ENCODE measurements around the gene DHX9. TPM values are rescaled to one million over a fixed set of nuclear protein-coding genes. Genes with fewer than 3 reads are reported as not detected.
"Not testable (repeated sequence)": the region's sequence is repeated elsewhere in the genome, so short reads cannot be mapped to it uniquely, and the experiment has no call there.

DHX9 gene
- total and polyA plus RNA-seq, 2 experiments from 2014 or later: 151 to 262 TPM

DNA sequence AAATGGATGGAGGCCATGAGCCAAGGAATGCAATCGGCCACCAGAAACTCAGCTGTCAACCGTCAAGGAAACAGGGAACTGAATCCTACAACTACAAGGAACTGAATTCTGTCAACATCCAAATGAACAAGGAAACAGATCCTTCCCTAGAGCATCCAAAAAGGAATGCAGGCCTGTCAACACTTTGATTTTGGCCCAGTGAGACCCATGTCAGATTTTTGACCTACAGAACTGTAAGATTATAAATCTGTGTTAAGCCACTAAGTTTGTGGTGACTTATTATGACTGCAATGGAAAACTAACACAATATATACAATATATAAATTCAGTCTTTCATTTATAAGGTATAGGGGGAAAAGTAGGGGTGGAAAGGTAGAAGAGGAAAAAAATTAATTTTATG is 58.5 kb downstream of the DHX9 start (continued):
- TF ChIP-seq, protein P1, sequence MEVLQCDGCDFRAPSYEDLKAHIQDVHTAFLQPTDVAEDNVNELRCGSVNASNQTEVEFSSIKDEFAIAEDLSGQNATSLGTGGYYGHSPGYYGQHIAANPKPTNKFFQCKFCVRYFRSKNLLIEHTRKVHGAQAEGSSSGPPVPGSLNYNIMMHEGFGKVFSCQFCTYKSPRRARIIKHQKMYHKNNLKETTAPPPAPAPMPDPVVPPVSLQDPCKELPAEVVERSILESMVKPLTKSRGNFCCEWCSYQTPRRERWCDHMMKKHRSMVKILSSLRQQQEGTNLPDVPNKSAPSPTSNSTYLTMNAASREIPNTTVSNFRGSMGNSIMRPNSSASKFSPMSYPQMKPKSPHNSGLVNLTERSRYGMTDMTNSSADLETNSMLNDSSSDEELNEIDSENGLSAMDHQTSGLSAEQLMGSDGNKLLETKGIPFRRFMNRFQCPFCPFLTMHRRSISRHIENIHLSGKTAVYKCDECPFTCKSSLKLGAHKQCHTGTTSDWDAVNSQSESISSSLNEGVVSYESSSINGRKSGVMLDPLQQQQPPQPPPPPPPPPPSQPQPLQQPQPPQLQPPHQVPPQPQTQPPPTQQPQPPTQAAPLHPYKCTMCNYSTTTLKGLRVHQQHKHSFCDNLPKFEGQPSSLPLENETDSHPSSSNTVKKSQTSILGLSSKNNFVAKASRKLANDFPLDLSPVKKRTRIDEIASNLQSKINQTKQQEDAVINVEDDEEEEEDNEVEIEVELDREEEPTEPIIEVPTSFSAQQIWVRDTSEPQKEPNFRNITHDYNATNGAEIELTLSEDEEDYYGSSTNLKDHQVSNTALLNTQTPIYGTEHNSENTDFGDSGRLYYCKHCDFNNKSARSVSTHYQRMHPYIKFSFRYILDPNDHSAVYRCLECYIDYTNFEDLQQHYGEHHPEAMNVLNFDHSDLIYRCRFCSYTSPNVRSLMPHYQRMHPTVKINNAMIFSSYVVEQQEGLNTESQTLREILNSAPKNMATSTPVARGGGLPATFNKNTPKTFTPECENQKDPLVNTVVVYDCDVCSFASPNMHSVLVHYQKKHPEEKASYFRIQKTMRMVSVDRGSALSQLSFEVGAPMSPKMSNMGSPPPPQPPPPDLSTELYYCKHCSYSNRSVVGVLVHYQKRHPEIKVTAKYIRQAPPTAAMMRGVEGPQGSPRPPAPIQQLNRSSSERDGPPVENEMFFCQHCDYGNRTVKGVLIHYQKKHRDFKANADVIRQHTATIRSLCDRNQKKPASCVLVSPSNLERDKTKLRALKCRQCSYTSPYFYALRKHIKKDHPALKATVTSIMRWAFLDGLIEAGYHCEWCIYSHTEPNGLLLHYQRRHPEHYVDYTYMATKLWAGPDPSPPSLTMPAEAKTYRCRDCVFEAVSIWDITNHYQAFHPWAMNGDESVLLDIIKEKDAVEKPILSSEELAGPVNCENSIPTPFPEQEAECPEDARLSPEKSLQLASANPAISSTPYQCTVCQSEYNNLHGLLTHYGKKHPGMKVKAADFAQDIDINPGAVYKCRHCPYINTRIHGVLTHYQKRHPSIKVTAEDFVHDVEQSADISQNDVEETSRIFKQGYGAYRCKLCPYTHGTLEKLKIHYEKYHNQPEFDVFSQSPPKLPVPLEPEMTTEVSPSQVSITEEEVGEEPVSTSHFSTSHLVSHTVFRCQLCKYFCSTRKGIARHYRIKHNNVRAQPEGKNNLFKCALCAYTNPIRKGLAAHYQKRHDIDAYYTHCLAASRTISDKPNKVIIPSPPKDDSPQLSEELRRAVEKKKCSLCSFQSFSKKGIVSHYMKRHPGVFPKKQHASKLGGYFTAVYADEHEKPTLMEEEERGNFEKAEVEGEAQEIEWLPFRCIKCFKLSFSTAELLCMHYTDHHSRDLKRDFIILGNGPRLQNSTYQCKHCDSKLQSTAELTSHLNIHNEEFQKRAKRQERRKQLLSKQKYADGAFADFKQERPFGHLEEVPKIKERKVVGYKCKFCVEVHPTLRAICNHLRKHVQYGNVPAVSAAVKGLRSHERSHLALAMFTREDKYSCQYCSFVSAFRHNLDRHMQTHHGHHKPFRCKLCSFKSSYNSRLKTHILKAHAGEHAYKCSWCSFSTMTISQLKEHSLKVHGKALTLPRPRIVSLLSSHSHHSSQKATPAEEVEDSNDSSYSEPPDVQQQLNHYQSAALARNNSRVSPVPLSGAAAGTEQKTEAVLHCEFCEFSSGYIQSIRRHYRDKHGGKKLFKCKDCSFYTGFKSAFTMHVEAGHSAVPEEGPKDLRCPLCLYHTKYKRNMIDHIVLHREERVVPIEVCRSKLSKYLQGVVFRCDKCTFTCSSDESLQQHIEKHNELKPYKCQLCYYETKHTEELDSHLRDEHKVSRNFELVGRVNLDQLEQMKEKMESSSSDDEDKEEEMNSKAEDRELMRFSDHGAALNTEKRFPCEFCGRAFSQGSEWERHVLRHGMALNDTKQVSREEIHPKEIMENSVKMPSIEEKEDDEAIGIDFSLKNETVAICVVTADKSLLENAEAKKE (CRISPR knock-in tag; IDR thresholded peaks at IDR 0.05): no peak
- TF ChIP-seq NANOG (IDR thresholded peaks at IDR 0.05; ENCODE audit: borderline replicate concordance) (no peak), STAT1 (IDR thresholded peaks at IDR 0.05; ENCODE audit: unreplicated experiment) (no peak)
- TF ChIP-seq, protein P2, sequence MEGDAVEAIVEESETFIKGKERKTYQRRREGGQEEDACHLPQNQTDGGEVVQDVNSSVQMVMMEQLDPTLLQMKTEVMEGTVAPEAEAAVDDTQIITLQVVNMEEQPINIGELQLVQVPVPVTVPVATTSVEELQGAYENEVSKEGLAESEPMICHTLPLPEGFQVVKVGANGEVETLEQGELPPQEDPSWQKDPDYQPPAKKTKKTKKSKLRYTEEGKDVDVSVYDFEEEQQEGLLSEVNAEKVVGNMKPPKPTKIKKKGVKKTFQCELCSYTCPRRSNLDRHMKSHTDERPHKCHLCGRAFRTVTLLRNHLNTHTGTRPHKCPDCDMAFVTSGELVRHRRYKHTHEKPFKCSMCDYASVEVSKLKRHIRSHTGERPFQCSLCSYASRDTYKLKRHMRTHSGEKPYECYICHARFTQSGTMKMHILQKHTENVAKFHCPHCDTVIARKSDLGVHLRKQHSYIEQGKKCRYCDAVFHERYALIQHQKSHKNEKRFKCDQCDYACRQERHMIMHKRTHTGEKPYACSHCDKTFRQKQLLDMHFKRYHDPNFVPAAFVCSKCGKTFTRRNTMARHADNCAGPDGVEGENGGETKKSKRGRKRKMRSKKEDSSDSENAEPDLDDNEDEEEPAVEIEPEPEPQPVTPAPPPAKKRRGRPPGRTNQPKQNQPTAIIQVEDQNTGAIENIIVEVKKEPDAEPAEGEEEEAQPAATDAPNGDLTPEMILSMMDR (conservative IDR thresholded peaks at IDR 0.05; ENCODE audit: low read depth in 2 of 2): no peak

DNA sequence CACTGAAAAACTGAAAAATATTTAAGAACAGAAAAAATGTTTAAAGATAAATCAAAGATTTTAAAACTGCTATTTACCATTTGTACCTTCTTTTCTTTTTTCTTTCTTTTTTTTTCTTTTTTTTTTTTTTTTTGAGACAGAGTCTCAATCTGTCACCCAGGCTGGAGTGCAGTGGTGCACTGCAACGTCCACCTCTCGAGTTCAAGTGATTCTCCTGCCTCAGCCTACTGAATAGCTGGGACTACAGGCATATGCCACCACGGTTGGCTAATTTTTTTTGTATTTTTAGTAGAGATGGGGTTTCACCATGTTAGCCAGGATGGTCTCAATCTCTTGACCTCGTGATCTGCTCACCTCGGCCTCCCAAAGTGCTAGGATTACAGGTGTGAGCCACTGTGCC is 62.8 kb downstream of the DHX9 start:
- not testable (repeated sequence) for H3K4me3 Mint-ChIP-seq; H3K9me2 ChIP-seq (ENCODE audit: insufficient read depth); DNase-seq (ENCODE audit: low spot score); H3K27ac ChIP-seq (ENCODE audit: low read depth); H2AFZ ChIP-seq; H3F3A ChIP-seq (replicated peaks; ENCODE audit: low read depth); H3K9me3 Mint-ChIP-seq; H3K27ac Mint-ChIP-seq; H3K27me3 Mint-ChIP-seq (ENCODE audit: insufficient read depth, low read depth, poor library complexity); H3K79me2 ChIP-seq (replicated peaks; ENCODE audit: insufficient read depth); H3K4me3 ChIP-seq; ATAC-seq; H3K36me3 Mint-ChIP-seq (ENCODE audit: low read depth); H3K36me3 ChIP-seq (ENCODE audit: insufficient read depth); H3K4me2 ChIP-seq; H4K20me1 ChIP-seq (replicated peaks; ENCODE audit: insufficient read depth); H3K4me1 Mint-ChIP-seq; H3K27me3 ChIP-seq (ENCODE audit: insufficient read depth); H3K4me1 ChIP-seq (ENCODE audit: insufficient read depth)
